RWPE1 (cell line): ENCODE data around the gene PHF14.

Source experiments
- CTCF ChIA-PET: fragments of 350-600 bp; sonication (Branson Sonifier 250); formaldehyde crosslinking; extraction: SDS; loops from one replicate; lab custom pipeline; 2021; lab: Yijun Ruan, JAX
- POLR2A ChIA-PET: fragments of 400-600 bp; formaldehyde crosslinking; extraction: SDS; loops from one replicate; lab custom pipeline; 2020; ENCODE audit warnings: antibody characterized with exemption; ENCODE audit not compliant: low non-redundant PET; lab: Yijun Ruan, JAX
- DNase-seq: peaks from one replicate; pipeline ENCODE4 v3.0.0; 2012; ENCODE audit warnings: low spot score
- H3K27ac ChIP-seq: fragments of 450-650 bp; 2 replicates; pipeline ENCODE4 v1.5.1; 2017
- CTCF ChIP-seq: fragments of 450-650 bp; conservative IDR thresholded peaks from 2 replicates; pipeline ENCODE4 v1.5.1; 2017; ENCODE audit warnings: low read depth, mild to moderate bottlenecking

Gene PHF14

DNA sequence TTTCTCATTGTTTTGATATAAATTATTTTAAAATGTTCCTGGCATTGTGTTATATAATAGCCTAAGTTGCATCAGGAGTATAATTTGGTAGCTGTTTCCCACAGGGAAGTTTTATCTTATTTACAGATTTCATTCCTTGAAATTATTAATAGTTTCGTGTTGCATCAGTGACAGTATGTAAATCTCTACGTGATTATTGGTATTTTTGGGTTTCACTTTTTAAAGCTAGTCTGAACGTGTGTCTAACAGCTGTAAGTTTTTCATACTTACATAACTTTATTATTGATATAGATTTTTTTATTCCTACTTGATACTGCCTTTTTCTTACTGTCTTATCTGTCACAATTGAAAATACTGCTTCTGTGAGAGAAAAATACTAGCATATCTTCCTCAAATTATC, 167.9 kb downstream of the PHF14 start:
- no peak for DNase-seq
- TF ChIP-seq CTCF: no peak
- ChIA-PET POLR2A (no interaction called here), CTCF (no interaction called here)
- H3K27ac ChIP-seq: no peak overlapping the region

GRCh38 chr7:11153694-11154093, 180.0 kb downstream of the PHF14 start:
- ChIA-PET POLR2A (no interaction called here), CTCF (no interaction called here)
- no peak overlapping the region for H3K27ac ChIP-seq
- no peak for DNase-seq
- TF ChIP-seq CTCF: no peak

DNA sequence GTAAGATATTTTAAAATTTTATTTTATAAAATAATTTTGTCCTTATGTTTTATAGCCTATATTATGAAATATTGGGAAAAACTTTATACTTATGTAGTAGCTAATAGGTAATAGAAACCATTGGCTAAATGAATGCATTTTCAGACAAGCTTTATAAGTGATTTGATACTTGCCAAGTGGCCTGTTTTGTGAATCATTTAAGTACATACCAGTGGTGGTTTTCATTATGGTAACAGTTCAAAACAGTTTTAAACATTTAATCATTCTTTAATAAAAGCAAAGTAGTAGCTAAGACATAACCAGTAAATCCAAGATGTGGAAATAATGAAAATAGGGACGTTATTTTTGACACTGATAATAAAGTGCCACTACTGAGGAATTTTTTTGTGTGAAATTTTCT, 182.2 kb downstream of the PHF14 start:
- CTCF ChIA-PET: no interaction called here
- TF ChIP-seq CTCF: no peak
- DNase-seq: no peak
- H3K27ac ChIP-seq: no peak overlapping the region
- POLR2A ChIA-PET: no interaction called here

DNA sequence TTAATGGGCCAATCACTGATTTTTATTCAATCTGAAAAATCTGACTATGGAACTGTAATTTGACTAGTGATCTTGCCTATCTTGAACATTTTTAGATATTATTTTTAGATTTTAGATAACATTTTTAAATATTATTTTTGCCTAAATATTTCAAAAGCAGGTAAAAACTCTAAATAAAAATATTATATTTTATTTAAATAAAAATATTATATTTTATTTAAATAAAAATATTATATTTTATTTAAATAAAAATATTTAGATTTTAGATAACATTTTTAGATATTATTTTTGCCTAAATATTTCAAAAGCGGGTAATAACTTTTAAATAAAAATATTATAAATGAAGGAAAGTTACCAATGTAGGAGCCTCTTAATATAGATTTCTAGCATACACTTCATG, 187.8 kb downstream of the PHF14 start:
- no peak overlapping the region for H3K27ac ChIP-seq
- ChIA-PET POLR2A (no interaction called here), CTCF (no interaction called here)
- DNase-seq: no peak
- no peak for TF ChIP-seq CTCF

- no peak for TF ChIP-seq CTCF
- no peak for DNase-seq
- no peak overlapping the region for H3K27ac ChIP-seq
- CTCF ChIA-PET: no interaction called here
- POLR2A ChIA-PET: no interaction called here
These were observed 189.5 kb downstream of the PHF14 start for GRCh38 chr7:11163220-11163619.

DNA sequence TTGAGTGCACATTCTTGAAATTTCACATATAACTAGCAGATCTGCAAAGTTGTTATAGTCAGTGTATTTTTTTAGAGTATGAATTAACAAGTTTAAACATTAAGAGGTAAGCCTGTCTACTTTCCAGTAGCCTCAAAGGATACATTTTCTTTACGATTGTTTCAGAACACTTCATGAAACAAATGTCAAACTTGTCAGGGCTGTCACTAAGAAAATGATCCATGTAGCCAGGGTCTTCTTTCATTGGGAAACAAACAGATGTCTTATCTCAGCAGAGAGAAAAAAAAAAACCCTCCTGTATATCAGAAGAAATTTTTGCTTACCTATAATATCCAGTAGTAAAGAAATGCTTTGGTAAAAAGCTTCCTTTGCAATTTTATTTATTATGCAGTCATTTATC, 192.4 kb downstream of the PHF14 start:
- no peak for TF ChIP-seq CTCF
- DNase-seq: no peak
- ChIA-PET POLR2A (no interaction called here), CTCF (no interaction called here)
- no peak overlapping the region for H3K27ac ChIP-seq

- TF ChIP-seq CTCF: no peak
- no peak overlapping the region for H3K27ac ChIP-seq
- DNase-seq: no peak
- POLR2A ChIA-PET: no interaction called here
- CTCF ChIA-PET: interaction anchor here (0.9 kb wide), 1 partner anchor 43 kb away, joined by 4 read pairs; no protein-coding TSS in a partner anchor
These were observed 195.0 kb downstream of the PHF14 start for GRCh38 chr7:11168650-11169170.
